NCI-H524 (cell line): ENCODE results near the gene KCNC1.
A peak's percentile ranks its signal among the peaks of the same experiment; 100 is the strongest.

Source experiments
- DNase-seq, 2 experiments: peaks; one replicate each; lab custom pipeline; 2025; lab: John Stamatoyannopoulos, UW

Gene KCNC1

DNA sequence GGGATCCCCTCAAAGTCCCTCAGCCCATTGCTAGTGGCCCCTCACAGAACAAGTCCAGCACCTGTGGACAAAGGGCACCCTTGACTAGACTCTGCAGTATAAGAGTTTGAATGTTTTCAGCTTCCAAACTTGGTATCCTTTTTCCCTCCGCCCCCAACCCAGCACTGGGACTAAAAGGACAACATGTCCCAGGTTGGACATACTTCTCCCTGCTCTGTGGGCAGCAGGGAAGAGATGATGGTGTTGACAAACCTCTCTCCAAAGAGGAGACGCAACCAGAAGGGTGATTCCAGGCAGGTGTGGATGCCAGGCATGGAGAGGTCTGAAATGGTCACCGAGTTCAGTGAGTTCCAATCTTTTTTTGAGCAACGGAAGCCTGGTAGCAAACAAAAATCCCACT is 19.7 kb upstream of the KCNC1 start:
- no peak for DNase-seq

DNA sequence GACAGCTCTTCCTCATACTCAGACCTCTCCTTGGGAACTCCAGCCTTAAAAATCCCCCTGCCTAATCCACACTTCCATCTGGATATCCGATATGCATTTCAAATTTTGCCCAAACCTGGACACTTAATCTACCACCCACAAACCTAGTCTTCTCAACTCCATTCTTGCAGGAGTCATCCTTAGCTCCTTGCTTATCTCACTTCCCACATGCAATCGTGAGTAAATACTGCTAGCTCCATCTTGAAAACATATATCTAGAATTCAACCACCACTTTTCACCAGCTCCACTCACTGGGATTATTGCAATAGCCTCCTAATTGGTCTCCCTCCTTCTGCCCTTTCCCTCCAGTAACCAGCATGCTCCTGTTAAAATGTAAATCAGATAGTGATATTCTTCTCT is 17.8 kb upstream of the KCNC1 start:
- peak in 1 of 2 experiments; percentile 43 for DNase-seq

DNA sequence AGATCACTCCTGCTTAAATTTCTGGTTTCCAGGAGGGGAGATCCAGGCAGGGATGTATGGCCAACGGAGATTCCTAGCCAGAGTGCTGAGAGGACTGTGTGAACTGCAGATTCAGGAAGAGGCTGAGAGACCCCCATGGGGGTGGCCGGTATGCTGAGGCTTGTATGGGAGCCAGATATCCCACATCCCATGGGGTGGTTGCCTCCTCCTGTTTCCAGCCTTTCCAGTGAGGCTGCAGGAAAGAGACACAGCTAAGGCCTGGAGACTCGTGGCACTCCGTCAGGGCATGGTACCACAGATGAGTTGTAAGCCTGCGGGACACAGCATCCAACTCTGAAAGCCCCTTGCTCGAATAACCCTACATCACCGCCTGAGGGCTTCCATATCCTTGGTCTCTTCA is 16.6 kb upstream of the KCNC1 start:
- DNase-seq = no peak

DNA sequence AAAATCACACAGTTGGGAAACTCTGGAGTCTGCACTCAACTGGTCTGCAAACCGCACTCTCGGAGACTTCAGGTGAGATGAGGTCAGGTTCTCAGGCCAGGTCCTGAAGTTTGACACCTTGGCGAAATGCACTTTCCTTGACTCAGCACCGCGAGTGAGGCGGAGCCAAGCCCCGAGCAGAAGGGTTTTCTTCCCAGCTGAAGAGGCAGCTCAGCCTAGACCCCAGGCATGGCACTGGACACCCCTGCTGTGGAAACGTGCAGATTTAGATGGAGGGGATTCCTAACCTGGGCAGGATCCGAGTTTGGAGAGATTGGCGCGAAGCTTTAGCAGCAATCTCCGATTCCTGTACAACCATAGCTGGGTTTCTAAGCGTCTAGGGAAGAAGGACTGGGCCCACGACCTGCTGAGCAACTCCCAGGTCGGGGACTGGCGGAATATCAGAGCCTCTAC is 16.0 kb upstream of the KCNC1 start:
- no peak for DNase-seq

DNA sequence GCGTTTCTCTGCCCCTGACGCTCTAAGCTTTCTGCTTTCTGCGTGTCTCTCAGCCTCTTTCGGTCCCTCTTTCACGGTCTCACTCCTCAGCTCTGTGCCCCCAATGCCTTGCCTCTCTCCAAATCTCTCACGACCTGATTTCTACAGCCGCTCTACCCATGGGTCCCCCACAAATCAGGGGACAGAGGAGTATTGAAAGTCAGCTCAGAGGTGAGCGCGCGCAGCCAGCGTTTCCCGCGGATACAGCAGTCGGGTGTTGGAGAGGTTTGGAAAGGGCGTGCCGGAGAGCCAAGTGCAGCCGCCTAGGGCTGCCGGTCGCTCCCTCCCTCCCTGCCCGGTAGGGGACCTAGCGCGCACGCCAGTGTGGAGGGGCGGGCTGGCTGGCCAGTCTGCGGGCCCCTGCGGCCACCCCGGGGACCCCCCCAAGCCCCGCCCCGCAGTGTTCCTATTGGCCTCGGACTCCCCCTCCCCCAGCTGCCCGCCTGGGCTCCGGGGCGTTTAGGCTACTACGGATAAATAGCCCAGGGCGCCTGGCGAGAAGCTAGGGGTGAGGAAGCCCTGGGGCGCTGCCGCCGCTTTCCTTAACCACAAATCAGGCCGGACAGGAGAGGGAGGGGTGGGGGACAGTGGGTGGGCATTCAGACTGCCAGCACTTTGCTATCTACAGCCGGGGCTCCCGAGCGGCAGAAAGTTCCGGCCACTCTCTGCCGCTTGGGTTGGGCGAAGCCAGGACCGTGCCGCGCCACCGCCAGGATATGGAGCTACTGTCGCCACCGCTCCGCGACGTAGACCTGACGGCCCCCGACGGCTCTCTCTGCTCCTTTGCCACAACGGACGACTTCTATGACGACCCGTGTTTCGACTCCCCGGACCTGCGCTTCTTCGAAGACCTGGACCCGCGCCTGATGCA is 15.3 kb upstream of the KCNC1 start, which contains the start of gene MYOD1:
Gene MYOD1 (plus strand): TSS at position 544 of the 910 bp plus-strand sequence. CDS start 212 bp downstream, at position 756.
- DNase-seq = peak; percentile 73 to 90

DNA sequence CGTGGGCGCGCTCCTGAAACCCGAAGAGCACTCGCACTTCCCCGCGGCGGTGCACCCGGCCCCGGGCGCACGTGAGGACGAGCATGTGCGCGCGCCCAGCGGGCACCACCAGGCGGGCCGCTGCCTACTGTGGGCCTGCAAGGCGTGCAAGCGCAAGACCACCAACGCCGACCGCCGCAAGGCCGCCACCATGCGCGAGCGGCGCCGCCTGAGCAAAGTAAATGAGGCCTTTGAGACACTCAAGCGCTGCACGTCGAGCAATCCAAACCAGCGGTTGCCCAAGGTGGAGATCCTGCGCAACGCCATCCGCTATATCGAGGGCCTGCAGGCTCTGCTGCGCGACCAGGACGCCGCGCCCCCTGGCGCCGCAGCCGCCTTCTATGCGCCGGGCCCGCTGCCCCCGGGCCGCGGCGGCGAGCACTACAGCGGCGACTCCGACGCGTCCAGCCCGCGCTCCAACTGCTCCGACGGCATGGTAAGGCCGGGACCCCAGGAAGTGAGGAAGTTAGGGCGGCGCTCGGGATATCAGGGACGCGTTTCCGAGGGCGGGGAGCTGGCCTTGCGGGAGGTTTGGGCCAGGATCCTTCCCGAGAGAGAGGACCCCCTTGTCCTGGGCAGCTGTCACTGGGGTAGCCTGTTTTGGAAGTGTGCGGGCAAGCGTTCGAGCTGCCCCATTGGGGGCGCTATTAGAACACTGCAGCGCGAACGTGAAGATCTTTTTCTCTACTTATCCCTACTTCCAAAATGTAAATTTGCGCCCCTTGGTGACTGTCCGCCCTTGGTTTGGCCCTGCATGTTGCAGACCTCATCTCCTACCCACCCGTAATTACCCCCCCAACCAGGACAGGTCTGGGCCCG is 14.4 kb upstream of the KCNC1 start:
- peak; percentile 32 to 70 for DNase-seq

DNA sequence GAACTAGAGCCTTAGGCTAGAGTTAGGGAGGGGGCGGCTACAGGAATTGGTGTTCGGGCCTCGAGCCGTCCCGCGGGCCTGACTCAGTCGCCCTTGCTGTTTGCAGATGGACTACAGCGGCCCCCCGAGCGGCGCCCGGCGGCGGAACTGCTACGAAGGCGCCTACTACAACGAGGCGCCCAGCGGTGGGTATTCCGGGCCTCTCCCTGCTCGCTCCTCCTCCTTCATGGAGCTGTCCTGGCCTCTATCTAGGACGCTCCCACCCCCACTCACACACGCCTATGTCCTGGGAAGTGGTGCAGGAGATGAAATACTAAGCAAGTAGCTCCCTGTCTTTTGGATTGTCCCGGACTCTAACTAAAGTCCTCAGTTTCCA is 13.8 kb upstream of the KCNC1 start:
- DNase-seq = peak; percentile 43 to 66

DNA sequence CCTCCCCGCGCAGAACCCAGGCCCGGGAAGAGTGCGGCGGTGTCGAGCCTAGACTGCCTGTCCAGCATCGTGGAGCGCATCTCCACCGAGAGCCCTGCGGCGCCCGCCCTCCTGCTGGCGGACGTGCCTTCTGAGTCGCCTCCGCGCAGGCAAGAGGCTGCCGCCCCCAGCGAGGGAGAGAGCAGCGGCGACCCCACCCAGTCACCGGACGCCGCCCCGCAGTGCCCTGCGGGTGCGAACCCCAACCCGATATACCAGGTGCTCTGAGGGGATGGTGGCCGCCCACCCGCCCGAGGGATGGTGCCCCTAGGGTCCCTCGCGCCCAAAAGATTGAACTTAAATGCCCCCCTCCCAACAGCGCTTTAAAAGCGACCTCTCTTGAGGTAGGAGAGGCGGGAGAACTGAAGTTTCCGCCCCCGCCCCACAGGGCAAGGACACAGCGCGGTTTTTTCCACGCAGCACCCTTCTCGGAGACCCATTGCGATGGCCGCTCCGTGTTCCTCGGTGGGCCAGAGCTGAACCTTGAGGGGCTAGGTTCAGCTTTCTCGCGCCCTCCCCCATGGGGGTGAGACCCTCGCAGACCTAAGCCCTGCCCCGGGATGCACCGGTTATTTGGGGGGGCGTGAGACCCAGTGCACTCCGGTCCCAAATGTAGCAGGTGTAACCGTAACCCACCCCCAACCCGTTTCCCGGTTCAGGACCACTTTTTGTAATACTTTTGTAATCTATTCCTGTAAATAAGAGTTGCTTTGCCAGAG is 13.2 kb upstream of the KCNC1 start:
- peak in 1 of 2 experiments; percentile 41 for DNase-seq

DNA sequence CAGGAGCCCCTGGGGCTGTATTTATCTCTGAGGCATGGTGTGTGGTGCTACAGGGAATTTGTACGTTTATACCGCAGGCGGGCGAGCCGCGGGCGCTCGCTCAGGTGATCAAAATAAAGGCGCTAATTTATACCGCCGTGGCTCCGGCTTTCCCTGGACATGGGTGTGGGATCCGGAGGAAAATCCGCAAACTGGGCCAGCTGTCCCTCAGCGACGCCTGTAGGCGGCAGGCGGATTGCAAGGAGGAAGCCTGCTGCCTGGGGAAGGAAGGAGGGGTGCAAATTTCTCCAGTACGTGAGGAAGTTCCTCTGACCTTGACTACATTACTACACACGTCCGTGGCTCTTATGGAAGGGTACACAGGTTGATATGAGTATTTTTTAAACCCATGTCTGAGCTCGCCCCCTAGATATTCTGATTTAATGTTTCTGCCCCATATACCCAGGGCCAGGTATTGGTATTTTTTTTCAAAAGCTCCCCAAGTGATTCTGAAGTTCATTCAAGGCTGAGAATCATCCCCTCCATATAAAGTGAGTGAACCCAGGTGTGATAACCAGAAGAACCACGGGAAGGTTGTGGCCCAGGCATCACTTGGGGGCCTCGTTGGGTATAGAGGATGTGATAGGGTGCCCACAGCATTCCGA is 12.5 kb upstream of the KCNC1 start:
- peak; percentile 58 to 77 for DNase-seq

DNA sequence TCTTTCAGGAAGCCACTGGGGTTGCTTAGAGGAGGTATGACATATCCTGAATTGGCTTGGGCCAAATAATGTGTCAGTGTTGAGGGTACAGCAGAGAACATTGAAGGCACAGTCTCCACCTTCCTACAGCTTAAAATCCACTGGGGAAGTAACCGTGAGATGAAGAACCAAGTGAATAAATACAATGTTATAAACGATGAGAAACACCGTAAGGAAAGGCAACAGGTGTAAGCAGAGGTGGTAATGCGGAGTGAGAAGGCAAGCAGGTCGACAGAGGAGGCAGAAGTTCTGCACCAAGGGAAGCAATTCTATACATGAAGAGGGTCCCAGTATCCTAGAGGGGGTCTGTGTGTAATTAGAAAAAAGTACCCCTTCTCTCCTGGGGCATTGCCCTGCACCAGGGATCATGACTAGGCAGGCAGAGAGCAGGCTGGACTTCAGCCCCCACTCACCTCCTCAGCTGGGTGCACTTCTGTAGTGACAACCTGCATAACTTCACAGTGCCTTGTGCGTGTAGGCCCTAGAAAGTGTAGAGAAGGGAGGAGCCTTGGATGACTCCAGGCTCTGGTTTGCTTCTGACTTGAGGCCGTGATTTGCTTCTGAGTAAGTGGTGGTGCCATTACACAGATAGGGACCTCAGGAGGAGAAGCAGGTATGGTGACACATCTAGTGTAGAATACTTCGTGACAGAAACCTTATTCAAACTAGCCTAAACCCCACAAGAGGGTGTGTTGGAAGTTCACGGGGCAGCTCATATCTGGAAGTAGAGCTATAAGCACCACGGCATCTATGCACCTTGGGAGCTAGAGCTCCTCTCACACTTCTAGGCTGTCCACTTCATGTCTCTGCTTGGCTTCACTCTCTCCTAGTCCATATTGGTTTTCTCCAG is 10.3 kb upstream of the KCNC1 start:
- no peak for DNase-seq

DNA sequence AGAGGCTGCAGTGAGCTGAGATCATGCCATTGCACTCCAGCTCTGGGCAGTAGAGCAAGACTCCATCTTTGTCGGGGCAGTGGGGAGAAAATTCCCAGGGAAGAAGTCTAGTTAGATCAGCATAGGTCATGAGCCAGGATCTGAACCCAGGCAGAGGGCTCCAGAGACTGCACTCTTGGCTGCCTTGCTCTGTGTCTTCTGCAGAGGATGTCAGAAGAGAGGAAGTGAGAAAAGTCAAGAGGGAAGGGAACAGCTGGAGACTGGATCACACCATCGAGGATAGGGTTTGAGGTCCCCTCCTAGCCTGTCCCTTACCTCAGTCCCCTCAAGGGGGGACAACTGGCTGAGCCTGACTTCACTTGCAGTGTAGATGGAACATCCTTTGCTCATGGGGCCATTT is 9.4 kb upstream of the KCNC1 start:
- no peak for DNase-seq

DNA sequence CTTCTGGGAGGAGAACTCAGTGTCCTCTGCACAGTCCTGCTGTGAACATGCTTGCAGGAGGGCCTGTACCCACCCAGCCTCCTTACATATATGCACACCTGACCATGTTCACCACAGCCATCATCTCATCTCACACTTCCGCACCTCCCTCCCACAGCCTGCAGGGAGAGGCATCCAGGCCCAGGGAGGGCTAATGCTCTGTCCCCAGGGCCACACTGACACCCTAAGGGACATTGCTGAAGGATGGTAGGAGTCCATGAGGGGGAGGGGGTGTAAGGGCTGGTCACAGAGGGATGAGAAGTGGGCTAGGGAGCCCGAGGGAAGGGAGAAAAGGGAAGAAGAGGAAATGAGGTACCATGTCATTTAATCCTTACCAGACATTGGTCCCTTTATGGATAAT is 4.4 kb upstream of the KCNC1 start:
- no peak for DNase-seq

DNA sequence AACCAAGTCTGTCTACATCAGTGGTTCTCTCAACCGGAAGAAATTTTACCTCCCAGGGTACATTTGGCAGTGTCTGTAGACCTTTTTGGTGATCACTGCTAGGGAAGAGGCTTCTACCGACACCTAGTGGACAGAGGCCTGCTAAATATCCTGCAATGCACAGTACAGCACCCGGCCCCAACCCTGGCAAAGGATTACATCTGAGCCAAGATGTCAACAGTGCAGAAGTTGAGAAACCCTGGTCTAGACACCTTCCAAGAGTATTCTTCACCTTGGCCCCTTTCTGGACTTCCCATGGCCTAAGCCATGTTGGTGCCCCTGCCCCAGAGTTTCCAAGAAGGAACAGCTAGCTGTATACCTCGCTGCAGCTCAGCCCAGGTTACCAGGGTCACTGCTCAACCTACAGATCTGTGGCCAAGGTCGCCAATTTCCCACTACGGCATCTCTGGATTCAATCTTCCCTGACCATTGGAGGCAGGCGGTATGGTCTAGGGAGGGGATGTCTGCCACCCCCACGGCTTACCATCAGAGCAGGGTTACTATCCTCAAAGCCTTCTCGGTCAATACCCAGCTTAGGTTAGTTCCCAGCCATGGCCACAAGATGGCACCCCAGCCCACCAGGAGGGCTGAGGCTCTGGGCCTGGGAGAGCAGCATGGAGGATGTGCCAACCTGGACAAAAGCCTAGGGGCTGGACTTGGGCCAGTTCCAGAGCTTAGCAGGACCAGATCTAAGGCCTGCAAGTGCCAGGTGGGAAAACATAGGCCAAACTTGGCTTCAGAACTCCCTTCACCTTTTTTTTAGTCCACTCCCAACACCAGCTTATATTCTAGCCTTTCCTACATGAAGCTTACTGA is 3.7 kb upstream of the KCNC1 start:
- peak; percentile 78 to 93 for DNase-seq

DNA sequence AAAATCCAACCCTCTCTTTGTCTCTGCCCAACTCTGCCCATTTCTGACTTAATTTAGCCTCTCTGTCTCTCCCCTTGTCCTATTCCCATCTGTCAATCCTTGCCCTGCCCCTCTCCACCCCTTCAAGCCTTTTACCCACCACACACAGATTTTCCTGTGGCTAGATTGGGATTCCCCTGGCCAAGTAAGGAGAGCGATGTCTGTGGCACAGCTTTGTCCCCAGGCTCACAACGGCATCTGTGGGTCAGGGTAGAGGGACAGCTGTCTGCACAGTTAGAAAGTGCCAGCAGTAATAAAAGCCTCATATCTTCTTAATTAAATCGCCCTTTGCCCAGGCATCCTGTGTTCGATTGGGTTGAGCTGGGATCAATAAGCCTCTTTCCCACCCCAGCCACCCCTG is 1.3 kb upstream of the KCNC1 start:
- no peak for DNase-seq

DNA sequence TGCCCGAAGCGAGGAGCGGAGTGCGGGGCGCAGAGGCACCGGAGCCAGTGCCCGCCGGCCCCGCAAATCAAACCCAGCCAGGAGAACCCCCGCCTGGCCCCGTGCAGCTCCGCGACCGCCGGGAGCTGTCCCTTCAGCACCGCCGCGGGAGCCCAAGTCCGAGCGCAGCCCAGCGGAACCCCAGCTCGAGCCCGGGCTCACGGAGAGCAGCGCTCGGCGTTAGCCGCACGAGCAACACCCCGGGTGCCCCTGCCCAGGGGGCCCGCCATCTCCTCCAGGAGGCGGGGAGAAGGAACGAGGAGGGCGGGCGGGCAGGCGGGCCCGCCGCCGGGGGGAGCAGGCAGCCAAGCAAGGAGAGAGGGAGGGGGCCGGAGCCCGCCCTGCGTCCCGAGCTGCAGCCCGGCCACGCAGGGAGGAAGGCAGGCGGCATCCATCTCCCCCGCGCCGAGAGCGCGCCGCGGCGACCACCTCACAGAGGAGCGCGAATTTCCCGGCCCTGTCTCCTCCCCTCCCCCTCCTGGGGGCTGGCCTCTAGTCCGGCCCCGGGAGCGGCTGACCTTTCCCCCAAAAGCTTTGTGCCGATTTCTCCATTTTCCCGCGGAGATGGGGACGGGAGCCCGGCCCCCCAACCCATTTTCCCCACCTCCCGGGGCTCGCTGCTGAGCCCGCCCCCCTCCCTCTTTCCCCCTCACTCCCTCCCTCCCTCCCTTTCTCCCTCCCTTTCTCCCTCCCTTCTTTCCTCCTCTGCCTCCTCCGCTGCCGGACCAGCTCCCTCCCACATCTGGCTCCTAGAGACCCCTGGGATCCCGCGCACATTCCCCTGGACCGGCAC is 621 bp downstream of the KCNC1 start:
- peak; percentile 18 to 64 for DNase-seq

DNA sequence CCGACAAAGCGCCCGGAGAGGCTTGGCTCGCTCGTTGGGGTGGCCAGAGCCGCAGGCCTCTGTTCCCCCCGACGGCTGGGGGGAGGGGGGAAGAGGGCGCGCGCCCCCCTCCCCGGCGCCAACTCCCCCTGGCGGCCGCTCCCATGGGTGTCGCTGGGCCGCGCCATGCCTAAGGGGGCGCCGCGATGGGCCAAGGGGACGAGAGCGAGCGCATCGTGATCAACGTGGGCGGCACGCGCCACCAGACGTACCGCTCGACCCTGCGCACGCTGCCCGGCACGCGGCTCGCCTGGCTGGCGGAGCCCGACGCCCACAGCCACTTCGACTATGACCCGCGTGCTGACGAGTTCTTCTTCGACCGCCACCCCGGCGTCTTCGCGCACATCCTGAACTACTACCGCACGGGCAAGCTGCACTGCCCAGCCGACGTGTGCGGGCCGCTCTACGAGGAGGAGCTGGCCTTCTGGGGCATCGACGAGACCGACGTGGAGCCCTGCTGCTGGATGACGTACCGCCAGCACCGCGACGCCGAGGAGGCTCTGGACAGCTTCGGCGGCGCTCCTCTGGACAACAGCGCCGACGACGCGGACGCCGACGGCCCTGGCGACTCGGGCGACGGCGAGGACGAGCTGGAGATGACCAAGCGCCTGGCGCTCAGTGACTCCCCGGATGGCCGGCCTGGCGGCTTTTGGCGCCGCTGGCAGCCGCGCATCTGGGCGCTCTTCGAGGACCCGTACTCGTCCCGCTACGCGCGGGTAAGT is 1.4 kb downstream of the KCNC1 start:
- peak; percentile 21 to 58 for DNase-seq

DNA sequence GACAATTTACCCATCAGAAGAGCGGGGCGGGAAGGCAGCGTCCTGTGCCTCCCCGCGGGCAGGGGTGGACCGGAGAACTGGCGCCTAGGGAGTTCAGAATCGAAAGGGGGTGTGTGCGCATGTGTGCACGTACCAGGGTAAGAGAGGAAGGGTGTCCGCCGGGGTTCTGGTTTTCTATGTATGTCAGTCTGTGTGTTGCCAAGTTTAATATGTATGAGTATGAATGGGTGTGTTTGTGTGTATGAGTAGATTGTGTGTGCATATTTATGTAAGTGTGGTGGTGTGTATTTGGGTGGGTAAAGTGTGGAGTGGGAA is 2.0 kb downstream of the KCNC1 start:
- no peak for DNase-seq
